ENCODE measurements around the gene PNPLA1.

Gene PNPLA1, protein sequence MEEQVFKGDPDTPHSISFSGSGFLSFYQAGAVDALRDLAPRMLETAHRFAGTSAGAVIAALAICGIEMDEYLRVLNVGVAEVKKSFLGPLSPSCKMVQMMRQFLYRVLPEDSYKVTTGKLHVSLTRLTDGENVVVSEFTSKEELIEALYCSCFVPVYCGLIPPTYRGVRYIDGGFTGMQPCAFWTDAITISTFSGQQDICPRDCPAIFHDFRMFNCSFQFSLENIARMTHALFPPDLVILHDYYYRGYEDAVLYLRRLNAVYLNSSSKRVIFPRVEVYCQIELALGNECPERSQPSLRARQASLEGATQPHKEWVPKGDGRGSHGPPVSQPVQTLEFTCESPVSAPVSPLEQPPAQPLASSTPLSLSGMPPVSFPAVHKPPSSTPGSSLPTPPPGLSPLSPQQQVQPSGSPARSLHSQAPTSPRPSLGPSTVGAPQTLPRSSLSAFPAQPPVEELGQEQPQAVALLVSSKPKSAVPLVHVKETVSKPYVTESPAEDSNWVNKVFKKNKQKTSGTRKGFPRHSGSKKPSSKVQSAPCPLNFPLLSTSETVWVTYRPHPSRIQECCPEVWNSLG

DNA sequence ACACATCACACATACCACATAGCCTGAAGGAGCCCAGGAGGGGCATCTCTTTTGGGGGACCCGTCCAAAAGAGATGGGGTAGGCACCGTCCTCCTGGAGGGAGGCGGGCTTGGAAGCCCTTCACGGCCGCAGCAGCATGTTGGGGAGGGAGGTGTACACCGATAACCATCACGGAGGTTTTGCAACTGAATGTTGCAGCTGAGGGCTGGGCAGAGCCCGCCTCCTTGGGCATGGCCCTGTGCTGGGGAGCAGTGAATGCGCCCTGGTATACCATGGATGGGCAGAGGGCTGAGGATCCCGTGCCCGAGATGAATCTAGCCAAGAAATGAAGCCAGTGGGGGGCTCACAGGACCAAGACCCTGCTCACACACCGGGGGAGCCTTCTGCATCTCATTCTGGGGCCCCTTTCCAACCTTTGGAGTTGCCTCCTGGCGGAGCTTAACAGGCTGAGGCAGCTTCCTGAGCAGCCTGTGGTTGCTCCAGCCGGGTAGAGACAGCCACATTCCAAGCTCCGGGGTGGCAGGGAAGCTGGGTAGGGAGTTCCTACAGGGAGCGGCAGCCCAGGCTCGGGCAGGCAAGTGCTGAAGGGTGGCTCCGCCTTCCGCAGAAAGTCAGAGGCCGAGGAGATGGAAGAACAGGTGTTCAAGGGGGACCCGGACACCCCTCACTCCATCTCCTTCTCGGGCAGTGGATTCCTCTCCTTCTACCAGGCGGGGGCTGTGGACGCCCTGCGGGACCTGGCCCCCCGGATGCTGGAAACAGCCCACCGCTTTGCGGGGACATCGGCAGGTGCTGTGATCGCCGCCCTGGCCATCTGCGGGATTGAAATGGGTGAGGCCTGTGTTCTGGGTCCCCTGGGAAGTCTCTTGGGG, at the start of gene PNPLA1:
PNPLA1 (plus strand) TSS at position 227 of the 872 bp plus-strand sequence; CDS start at position 627, 400 bp downstream.
- no peak for DNase-seq

DNA sequence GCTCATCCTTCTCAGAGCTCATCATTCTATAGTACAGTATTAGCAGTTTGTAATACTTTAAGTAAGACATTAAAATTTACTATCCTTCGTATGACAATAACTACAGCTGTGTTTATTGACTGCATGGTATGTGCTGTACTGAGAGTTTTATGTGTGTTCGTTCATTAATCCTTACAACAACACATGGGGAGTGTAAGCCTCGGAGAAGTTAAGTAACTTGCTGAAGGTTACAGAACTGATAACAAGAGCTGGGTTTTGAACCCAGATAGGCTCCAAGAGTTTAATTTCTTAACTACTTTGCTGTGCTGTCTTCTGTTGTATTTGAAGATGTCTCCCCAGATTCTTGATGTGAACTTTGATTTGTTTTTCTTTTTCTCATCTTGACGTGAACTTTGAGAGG, 49.6 kb upstream of the PNPLA1 start:
- DNase-seq, result no peak

DNA sequence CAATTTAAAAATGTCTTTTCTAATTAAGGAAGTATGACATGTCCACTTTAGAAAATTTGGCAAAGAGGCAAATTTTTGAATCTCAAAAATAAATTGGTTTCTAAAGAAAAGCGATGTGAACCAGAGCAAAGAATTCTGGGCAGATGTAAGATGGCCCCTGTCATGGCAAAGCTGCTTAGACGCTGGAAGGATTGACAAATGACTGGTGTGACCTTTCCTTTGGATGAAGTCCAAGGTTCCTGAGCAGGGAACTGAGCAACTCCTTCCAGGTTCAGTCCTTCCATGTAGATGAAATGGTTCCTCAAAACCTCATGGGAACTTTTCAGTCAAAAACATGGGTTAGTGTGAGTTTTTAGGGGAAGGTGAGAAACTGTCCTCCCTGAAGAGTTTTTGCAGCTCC, 48.2 kb upstream of the PNPLA1 start:
- no peak for DNase-seq

DNA sequence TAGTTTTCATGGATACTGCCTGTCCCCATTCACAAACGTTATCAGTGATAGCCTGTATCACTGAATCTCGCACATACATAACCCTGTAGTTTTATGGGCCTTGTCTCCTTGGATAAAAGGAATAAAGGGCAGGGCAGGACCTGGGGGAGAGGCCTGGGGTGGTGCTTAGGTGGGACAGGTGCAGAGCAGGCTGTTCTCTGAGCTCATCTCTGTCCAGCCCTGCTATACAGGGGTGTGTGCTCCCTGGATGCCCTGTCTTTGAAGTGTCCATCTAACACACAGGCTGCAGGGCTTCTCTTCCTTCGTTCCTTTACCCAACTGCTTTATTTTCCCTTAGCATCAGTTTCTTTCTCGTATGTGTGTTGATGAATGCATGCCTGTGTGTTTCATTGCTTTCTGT, 46.9 kb upstream of the PNPLA1 start:
- no peak for DNase-seq

DNA sequence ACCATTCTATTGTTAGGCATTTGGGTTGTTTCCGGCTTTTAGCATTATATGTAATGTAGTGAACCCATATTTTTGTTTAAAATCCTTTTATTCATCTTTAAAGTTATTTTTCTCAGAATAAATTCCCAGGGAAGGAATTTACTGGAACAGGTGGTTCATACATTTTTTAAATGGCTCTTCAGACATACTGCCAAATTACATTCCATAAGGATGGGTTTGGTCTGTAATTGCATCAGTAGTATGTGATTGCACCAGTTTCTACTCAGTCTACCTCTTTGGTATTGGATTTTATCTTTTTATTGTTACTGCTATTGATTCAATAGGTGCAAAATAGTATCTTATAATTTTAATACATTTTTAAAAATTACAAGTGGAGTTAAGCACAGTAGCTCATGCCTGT, 46.2 kb upstream of the PNPLA1 start:
- DNase-seq, result no peak

DNA sequence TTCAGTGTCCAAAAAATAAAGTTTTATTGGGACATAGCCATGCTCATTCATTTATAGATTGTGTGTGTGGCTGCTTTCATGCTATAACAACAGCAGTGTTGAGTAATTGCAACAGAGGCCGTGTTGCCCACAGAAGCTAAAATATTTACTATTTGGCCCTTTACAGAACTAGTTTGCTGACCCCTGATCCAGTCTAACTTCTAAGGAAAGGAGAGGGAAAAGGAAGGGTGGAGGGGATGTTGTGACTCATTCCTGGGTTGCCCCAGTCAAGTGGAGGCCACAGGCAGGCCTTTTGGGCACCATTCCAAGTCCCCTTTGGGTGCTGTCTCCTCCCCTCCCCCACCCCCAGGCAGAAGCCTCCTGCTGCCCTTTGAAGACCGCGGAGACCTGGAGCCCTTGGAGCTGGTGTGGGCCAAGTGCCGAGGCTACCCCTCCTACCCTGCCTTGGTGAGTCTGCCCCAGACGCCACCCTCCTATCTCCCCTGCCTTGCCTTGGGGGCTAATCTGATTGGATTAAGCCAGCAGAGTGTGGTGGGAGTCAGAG, 44.9 kb upstream of the PNPLA1 start:
- no peak for DNase-seq

DNA sequence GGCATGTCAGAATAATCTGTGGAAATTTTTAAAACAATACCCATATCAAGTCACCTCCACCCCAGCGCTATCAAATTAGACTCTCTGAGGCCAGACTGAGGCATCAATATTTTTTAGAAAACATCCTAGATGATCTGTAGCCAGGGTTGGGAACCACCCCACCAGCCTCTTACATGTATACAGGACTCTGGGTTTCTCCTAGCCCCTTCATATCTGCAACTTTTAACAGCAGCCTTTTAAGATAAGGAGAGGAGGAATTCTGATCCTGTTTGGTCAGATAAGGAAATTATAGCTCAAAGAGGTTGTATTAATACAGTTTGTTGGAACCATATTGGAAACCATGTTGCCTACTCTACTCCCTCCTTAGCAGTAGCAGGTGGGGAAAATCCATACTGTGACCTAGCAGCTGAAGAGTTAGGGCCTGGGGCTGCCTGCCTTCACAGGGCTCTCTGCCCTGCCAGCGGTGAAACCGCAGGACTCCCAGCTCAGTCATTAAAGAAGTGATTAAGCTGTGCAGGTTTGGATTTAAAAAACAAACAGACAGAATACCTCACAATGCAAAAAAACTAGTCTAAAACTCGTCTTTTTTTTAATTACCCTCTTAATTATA, 43.3 kb upstream of the PNPLA1 start:
- no peak for DNase-seq

DNA sequence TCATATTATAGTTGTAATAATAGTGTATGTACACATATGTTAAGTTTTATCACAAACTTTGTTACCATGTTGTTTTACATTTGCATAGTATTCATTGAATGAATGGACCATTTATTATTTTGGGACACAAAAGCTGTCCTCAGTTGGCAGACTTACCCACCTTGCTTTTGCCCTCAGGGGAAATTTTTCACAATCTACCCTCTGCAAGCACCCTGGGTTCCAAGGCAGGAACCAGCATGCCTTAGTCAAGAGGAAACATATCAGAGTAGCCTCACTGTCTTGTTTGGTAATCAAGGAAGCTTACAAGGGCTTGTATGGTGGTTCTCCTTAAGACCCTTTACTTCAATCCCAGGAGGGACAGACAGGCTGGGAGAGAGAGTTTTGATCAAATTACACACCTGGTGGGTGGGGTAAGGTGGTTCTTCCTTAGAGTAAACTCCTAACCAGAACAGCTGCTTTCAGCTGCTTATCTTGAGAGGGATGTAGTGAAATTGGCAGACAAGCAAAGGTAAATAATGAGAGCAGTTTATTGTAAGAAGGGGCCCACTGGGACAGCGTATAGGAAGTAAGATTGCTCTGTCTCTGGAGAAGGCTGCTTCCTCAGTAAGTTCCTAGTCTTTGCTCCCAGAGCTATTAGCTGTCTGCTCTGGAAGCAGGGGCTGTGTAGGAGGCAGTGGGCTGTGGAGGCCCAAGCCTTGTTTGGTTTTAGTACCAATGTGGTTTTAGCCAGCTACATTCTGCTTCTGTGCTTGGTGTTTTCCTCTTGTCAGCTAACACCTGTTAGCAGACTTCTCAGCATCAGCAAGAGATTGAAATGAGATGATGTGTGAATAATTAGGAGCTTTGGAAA, 42.3 kb upstream of the PNPLA1 start:
- DNase-seq, result no peak

DNA sequence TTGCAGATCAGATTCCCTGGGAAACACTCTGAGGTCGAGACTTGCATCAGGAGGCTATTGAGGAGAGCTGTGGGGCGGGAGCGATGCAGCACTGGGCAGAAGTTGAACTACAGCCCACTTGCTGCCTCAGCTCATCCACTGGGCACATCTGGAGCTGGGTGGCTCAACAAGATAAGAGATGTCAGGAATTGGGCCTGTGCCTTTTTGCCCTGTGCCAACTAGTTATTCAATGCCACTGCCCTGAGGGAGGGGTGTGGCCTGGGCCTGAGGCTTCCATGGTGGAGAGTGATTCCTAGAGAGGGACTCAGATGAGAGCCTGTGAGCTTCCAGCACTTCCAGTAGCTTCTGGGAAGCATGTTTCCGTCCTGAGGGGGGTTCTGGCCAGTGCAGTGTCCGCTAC, 40.6 kb upstream of the PNPLA1 start:
- no peak for DNase-seq

DNA sequence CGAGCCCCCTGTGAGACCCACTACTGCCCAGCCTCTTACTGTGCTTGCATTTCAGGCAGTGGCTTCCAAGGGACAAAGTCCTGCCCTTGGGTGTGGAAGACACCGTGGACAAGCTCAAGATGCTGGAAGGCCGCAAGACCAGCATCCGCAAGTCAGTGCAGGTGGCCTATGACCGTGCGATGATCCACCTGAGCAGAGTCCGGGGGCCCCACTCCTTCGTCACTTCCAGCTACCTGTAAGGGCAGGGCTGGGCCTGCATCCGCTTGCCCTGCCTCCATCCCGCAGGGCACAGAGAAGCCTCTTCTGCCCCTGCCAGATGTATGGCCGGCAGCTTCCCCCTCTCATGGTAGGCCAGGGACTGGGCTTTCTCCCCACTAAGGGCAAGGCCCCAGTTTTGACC, 39.5 kb upstream of the PNPLA1 start:
- DNase-seq, result no peak

DNA sequence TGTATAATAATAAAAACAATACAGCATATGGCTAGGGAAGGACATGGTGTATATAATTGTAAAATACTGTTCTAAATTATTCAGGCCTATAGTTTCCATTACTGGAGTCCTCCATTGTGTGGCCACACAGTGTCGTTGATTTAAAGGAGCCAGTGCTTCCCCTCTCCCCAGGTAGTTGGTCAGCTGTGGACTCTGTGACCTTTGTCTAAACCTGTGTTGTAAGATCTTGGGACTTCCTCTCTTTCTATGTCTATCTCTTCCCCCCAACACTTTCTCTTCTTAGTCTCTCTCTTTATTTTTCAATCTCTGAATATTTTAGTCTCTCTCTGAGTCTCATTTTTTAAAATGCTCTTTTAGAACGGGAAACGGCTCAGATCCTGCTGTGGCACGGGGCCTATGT, 37.7 kb upstream of the PNPLA1 start:
- no peak for DNase-seq

DNA sequence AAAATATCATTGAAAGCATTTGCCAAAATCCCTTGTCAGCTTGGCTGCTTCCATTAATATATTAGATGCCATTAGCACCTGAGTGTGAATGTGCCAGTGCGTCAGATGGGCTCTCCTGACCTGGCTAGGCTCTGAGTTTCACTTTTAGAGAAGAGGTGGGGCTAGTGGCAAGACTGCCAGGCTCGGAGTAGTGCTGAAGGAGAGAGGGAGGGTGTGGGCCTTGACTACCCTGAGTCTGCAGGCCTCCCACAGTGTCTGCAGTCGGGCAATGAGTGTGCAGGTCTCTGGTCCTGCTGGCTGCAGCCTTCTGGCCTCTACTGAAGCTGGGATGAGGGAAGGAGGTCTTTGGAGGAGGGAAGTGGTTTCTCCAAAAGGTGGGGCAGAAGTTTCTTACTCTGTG, 34.6 kb upstream of the PNPLA1 start:
- no peak for DNase-seq

DNA sequence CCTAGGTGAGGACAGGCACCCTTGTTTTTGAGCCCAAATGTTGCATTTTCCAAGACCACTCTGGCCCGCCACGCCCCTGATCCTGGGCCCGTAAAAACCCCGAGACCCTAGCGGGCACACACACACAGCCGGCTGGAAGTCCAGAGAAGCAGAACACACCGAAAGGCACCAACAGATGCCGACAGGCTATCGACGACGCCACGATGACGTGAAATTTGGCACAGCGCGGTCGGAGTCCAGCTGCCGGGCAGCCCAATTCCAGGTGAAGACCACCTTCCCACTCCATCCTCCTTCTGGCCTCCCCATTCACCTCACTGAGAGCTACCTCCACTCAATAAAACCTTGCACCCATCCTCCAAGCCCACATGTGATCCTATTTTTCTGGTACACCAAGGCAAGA, 34.0 kb upstream of the PNPLA1 start:
- no peak for DNase-seq

DNA sequence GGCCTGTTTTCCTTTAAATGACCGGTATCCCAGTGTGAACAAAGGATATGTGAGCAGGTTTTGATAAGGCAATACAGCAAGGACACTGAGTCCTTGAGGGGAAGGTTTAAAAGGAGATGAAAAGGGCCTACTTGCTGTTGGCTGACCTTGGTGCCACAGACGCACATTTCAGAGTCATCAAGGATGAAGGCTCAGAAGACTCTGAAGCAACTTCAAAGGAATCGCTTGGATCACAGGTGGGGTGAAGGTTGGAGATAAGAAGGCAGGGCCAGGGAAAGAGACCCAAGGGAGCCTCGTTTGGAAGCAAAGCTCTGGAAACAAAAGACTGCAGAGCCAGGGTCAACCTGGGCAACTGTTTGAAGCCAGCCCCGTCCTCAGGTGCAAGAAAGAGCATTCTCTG, 30.1 kb upstream of the PNPLA1 start:
- DNase-seq, result no peak

DNA sequence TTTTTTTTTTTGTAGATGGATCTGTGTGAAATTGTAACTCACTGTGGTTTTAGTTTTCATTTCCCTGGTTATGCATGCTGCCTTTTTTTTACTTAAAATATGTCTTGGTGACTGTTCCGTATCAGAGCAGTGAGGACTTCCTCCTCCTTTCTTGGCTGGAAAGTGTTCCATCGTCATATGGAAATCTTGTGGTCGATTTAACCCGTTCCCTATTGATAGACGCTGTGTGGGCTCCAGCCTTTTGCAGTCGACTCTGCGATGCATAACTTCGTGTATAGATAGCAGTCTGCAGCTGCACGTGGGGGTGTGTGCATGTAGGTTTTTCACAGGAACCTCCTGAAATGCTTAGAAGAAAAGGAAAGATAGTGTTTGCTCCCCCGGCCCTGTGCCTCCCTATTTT, 28.1 kb upstream of the PNPLA1 start:
- DNase-seq, result no peak

DNA sequence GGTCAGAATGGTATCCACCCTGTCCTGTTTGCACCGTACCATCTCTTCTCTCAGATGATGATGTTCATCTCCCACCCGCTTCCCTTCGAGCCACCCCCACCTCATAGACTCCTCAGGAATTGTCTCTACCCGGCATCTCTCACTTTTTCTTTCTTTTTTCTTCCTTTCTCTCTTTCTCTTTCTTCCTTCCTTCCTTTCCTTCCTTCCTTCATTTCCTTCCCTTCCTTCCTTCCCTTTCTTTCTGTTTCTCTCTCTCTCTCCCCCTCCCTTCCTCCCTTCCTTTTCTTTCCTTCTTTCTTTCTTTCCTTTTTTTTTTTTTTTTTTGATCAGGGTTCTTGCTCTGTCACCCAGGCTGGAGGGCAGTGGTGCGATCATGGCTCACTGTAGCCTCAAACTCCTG, 27.7 kb upstream of the PNPLA1 start:
- DNase-seq, result no peak

DNA sequence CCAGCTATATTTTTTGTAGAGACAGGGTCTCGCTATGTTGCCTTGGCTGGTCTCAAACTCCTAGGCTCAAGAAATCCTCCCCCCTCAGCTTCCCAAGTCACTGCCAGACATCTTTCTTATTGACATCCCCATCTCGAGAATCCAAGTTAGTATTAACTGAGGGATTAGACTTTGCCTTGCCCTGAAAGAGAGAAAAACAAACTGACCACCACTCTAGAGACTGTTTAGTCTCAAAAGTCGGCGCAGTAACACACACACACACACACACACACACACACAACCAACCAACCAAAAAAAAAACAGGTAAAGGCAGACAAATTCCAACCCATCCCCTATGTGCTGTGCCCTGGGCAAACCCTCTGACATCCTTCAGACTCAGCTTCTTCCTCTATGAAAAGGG, 27.2 kb upstream of the PNPLA1 start:
- no peak for DNase-seq

DNA sequence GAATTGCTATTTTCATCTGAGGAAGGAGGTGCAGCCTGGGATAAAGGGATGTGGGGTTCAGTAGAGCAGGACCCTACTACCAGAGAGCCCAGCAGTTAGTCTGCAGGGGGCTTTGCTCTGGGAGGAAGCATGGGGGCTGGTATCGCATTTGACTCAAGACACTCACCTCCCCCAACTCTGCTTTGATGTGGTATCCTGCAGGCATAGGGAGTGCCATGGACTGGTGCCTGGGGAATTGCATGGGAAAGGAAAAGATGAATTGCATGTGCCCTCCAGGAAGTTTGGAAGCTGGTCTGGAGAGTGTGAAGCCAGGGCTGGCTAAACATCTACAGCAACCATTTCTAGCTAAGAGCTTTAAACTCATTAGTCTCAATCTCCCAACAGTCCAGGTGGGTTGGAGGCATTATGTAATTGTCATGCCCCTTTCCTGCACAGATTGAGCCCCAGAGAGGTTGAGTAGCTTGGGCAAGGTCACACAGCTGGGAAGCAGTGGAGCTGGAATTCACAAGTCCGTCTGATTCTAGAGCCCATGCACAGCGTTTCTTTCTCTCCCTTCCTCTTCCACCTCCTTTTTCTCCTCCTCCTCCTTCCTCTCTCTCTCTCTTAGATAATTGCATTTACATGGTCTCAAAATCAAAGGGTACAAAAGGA, 26.2 kb upstream of the PNPLA1 start:
- DNase-seq, result no peak

DNA sequence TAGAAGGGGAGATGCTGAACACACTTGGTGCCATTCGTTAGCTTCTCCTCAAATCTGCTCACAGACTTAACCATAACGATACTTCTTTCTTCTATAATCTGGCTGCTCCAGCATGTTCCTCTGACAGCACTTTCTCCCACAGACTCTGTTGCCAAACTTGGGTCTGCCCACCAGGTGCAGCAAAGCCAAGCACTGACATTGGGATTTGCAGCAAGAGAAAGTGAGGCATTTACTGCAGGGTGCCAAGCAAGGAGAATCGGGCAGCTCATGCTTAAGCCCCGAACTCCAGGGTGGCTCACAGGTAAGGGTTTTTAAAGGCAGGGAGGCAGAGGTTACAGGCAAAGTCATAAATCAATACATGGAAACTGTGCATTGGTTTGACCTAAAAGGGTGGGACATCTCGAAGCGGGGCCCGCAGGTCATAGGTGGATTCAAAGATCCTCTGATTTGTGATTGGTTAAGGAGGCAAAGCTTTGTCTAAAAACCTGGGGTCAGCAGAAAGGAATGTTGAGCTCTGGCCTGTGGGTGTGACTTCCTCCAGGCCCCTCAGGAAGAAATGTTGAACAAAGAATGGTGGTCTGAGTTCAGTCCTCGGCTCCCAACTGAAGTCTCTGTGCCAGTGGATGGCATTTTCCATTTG, 25.1 kb upstream of the PNPLA1 start:
- DNase-seq, result no peak

DNA sequence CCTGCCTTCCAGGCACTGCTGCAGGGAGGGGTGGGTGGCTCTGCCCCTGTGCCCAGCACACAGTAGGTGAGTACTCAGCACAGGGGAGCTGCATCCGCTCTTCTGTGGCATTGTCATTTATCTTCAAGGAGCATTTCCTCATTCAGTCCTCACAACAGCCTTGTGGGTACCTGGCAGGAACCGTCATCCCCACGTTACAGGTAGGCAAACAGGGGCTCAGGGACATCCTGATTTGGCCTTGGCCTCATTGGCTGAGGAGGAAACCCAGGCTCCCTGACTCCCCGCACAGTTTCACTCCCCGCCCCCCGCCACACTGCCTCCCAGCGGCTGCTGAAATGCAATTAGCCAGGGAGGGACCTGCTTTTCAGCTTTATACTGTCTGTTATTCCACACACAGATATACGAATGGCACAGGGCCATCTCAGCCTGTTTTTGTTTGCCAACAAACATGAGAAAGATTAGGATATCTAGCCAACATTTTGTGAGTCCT, 24.2 kb upstream of the PNPLA1 start:
- DNase-seq, result no peak

Measured in activated T-cell treated with anti-CD3 and anti-CD28 coated beads for 4 hours (primary cell).